GM23338 (cell line): ENCODE measurements around the gene OIP5. TPM values are rescaled to one million over a fixed set of nuclear protein-coding genes. Genes with fewer than 3 reads are reported as not detected.

Source experiments
- ATAC-seq: fragments of 200-7000 bp; cut with Tn5 transposase; 3 replicates; pipeline ENCODE4 v1.9.1; 2020
- DNase-seq: peaks from one replicate; pipeline ENCODE4 v3.0.0-alpha.2; 2015; ENCODE audit warnings: low spot score
- H2AFZ ChIP-seq: fragments of 200-600 bp; sonication (generic); 2 replicates; pipeline ENCODE4 v1.8.0; 2016; ENCODE audit warnings: antibody characterized with exemption, mild to moderate bottlenecking, moderate library complexity
- H3F3A ChIP-seq: fragments of 200-600 bp; sonication (generic); replicated peaks from 2 replicates; pipeline ENCODE4 v1.8.0; 2017; ENCODE audit warnings: antibody characterized with exemption, mixed run types, low read depth
- H3K27ac ChIP-seq: fragments of 200-600 bp; sonication (generic); 2 replicates; pipeline ENCODE4 v1.6.1; 2016; ENCODE audit warnings: low read depth
- H3K27me3 ChIP-seq: fragments of 200-600 bp; sonication (generic); 2 replicates; pipeline ENCODE4 v1.8.0; 2016; ENCODE audit warnings: mild to moderate bottlenecking, mixed run types, moderate library complexity; ENCODE audit not compliant: insufficient read depth
- H3K36me3 ChIP-seq: fragments of 200-600 bp; sonication (generic); 2 replicates; pipeline ENCODE4 v1.8.0; 2016; ENCODE audit warnings: mild to moderate bottlenecking; ENCODE audit not compliant: insufficient read depth
- H3K4me1 ChIP-seq: fragments of 200-600 bp; sonication (generic); 2 replicates; pipeline ENCODE4 v1.8.0; 2016; ENCODE audit warnings: mild to moderate bottlenecking, moderate library complexity; ENCODE audit not compliant: insufficient read depth
- H3K4me2 ChIP-seq: fragments of 200-600 bp; sonication (generic); 2 replicates; pipeline ENCODE4 v1.7.1; 2017; ENCODE audit warnings: mixed run types
- H3K4me3 ChIP-seq: fragments of 200-600 bp; sonication (generic); 2 replicates; pipeline ENCODE4 v1.6.1; 2016; ENCODE audit warnings: mixed run types
- H3K79me2 ChIP-seq: fragments of 200-600 bp; sonication (generic); replicated peaks from 2 replicates; pipeline ENCODE4 v1.8.0; 2017; ENCODE audit warnings: mild to moderate bottlenecking; ENCODE audit not compliant: insufficient read depth
- H3K9me2 ChIP-seq: fragments of 200-600 bp; sonication (generic); 2 replicates; pipeline ENCODE4 v1.8.0; 2017; ENCODE audit not compliant: insufficient read depth
- H4K20me1 ChIP-seq: fragments of 200-600 bp; sonication (generic); replicated peaks from 2 replicates; pipeline ENCODE4 v1.8.0; 2017; ENCODE audit warnings: mild to moderate bottlenecking; ENCODE audit not compliant: insufficient read depth
- H3K27ac Mint-ChIP-seq: 2 replicates; pipeline ENCODE4 v1.8.0; 2020; ENCODE audit warnings: inconsistent platforms, mild to moderate bottlenecking, moderate library complexity, mixed read lengths
- H3K27me3 Mint-ChIP-seq: 3 replicates; pipeline ENCODE4 v1.8.0; 2022; ENCODE audit warnings: low read depth, mild to moderate bottlenecking, moderate library complexity, mixed read lengths, inconsistent platforms; ENCODE audit not compliant: insufficient read depth, poor library complexity
- H3K36me3 Mint-ChIP-seq: 3 replicates; pipeline ENCODE4 v1.8.0; 2021; ENCODE audit warnings: low read depth, mild to moderate bottlenecking, inconsistent platforms, moderate library complexity, mixed read lengths
- H3K4me1 Mint-ChIP-seq: 3 replicates; pipeline ENCODE4 v1.8.0; 2020; ENCODE audit warnings: mild to moderate bottlenecking, inconsistent platforms, mixed read lengths
- H3K4me3 Mint-ChIP-seq: 3 replicates; pipeline ENCODE4 v1.8.0; 2021; ENCODE audit warnings: moderate library complexity, mild to moderate bottlenecking, inconsistent platforms, mixed read lengths
- H3K9me3 Mint-ChIP-seq: 3 replicates; pipeline ENCODE4 v1.8.0; 2020; ENCODE audit warnings: moderate library complexity, mild to moderate bottlenecking, inconsistent platforms, mixed read lengths
- CREB1 ChIP-seq: fragments of 250-450 bp; sonication (Bioruptor Pico); IDR thresholded peaks from 2 replicates; pipeline ENCODE4 v1.5.0; 2020; ENCODE audit warnings: low read depth, mild to moderate bottlenecking, moderate library complexity
- CTCF ChIP-seq, 2 experiments: fragments of 200-600 bp in 1 of 2; sonication (generic) in 1 of 2; conservative IDR thresholded peaks; 2 replicates each; pipeline versions ENCODE4 v1.5.1 to v1.6.1; 2016 to 2017; ENCODE audit warnings: antibody characterized with exemption in 2 of 2, low read depth in 2 of 2, mild to moderate bottlenecking in 2 of 2, moderate library complexity in 1 of 2
- ETS1 ChIP-seq: IDR thresholded peaks from 2 replicates; pipeline ENCODE4 v1.6.1; 2016; ENCODE audit warnings: antibody characterized with exemption
- EZH2 ChIP-seq: fragments of 200-600 bp; sonication (generic); IDR thresholded peaks from one replicate; pipeline ENCODE4 v1.8.0; 2017; ENCODE audit warnings: antibody characterized with exemption, mild to moderate bottlenecking, low read depth; ENCODE audit not compliant: unreplicated experiment
- EZH2phosphoT487 ChIP-seq: fragments of 200-600 bp; sonication (generic); IDR thresholded peaks from one replicate; pipeline ENCODE4 v1.8.1; 2018; ENCODE audit warnings: antibody characterized with exemption; ENCODE audit not compliant: unreplicated experiment
- NANOG ChIP-seq: IDR thresholded peaks from 2 replicates; pipeline ENCODE4 v1.6.1; 2016; ENCODE audit warnings: antibody characterized with exemption, borderline replicate concordance
- POLR2AphosphoS5 ChIP-seq: IDR thresholded peaks from 2 replicates; pipeline ENCODE4 v1.6.1; 2016; ENCODE audit warnings: antibody characterized with exemption, low read depth
- REST ChIP-seq: IDR thresholded peaks from one replicate; pipeline ENCODE4 v1.6.1; 2018; ENCODE audit warnings: antibody characterized with exemption; ENCODE audit not compliant: unreplicated experiment
- STAT1 ChIP-seq: IDR thresholded peaks from one replicate; pipeline ENCODE4 v1.6.1; 2016; ENCODE audit warnings: antibody characterized with exemption; ENCODE audit not compliant: unreplicated experiment
- ZNF114 ChIP-seq: fragments of 250-450 bp; sonication (Bioruptor Pico); IDR thresholded peaks from 2 replicates; pipeline ENCODE4 v1.5.0; 2020; ENCODE audit warnings: mild to moderate bottlenecking, moderate library complexity
- ZNF331 ChIP-seq: fragments of 250-450 bp; sonication (Bioruptor Pico); IDR thresholded peaks from 2 replicates; pipeline ENCODE4 v1.5.0; 2020; ENCODE audit warnings: low read depth, mild to moderate bottlenecking, moderate library complexity
- polyA plus RNA-seq: library from polyadenylated mRNA; unstranded; fragments of >200 nt; fragmentation: Nextera tagmentation; extraction: Ambion mirVana; gene quantifications from 2 replicates; pipeline ENCODE4 v1.2.1, GENCODE V29; 2016
- total RNA-seq: library from RNA; depleted of rRNA; stranded (reverse); fragments of >200 nt; shearing (Covaris generic); gene quantifications from 2 replicates; pipeline ENCODE4 v1.2.3, GENCODE V29; 2014

OIP5 gene
- total and polyA plus RNA-seq, 2 experiments from 2014 or later = 61.1 to 71.7 TPM

GRCh38 chr15:41269887-41270286 lies 62.5 kb downstream of the OIP5 start (continued):
- TF ChIP-seq CTCF (conservative IDR thresholded peaks at IDR 0.05; ENCODE audit: low read depth in 2 of 2) = no peak
- TF ChIP-seq ZNF331 (CRISPR knock-in tag) = no peak
- TF ChIP-seq ETS1 = no peak
- no peak for TF ChIP-seq STAT1
- no peak for TF ChIP-seq EZH2phosphoT487
- no peak for TF ChIP-seq EZH2
- TF ChIP-seq CREB1 = no peak
- no peak for TF ChIP-seq REST
- no peak for TF ChIP-seq ZNF114
- no peak for TF ChIP-seq NANOG

- H3K36me3 ChIP-seq = no peaks in the 10 kb centered on the region; the same call in 1 of the 2 replicates
- Mint-ChIP-seq H3K27ac (peak overlapping the region; percentile 64), H3K36me3 (peaks cover 35% of the 10 kb centered on the region), H3K9me3 (no peaks in the 10 kb centered on the region), H3K27me3 (peaks cover 1% of the 10 kb centered on the region), H3K4me1 (peaks cover 16% of the 10 kb centered on the region), H3K4me3 (peak overlapping the region; percentile 6; the same call in 2 of the 3 replicates)
- H3K4me1 ChIP-seq = no peaks in the 10 kb centered on the region; the same call in 1 of the 2 replicates
- H3K79me2 ChIP-seq = no peaks in the 10 kb centered on the region; the same call in 1 of the 2 replicates
- peak; percentile 69 for DNase-seq
- ATAC-seq = peak; percentile 97
- H2AFZ ChIP-seq = no peak overlapping the region
- no peaks in the 10 kb centered on the region; the same call in 1 of the 2 replicates for H3F3A ChIP-seq
- H3K4me3 ChIP-seq = no peak overlapping the region
- H3K27ac ChIP-seq = peak overlapping the region; percentile 55; the same call in 1 of the 2 replicates
- H3K9me2 ChIP-seq = no peaks in the 10 kb centered on the region
- no peaks in the 10 kb centered on the region for H4K20me1 ChIP-seq
- no peaks in the 10 kb centered on the region for H3K27me3 ChIP-seq
- TF ChIP-seq ZNF114 (no peak), REST (no peak), POLR2AphosphoS5 (no peak)
- H3K4me2 ChIP-seq = 0 out of 2 replicates have a peak overlapping the region, but pooled peaks have one; percentile 1
Observed at GRCh38 chr15:41263891-41264351, 68.5 kb downstream of the OIP5 start.
